Esophagus squamous epithelium (tissue), 5 donors: Measurements from ENCODE around the gene ZNF324. TPM values are rescaled to one million over a fixed set of nuclear protein-coding genes. Genes with fewer than 3 reads are reported as not detected.
"Not testable (repeated sequence)": the region's sequence is repeated elsewhere in the genome, so short reads cannot be mapped to it uniquely, and the experiment has no call there.

ENCODE experiments used
- DNase-seq: peaks from one replicate; lab custom pipeline; 2025; lab: John Stamatoyannopoulos, UW
- H3K27ac ChIP-seq, 4 donors: fragments of 200-600 bp; sonication (generic); one replicate each; pipeline ENCODE4 v1.5.1; 2016 to 2019; ENCODE audit warnings: mild to moderate bottlenecking in 1 of 4
- H3K27me3 ChIP-seq, 4 donors: fragments of 200-600 bp; sonication (generic); 1 replicate in 3 of 4; 2 replicates in 1 of 4; pipeline versions ENCODE4 v1.5.1 to v1.6.0; 2017 to 2021; ENCODE audit warnings: antibody characterized with exemption in 1 of 4
- H3K36me3 ChIP-seq, 3 donors: fragments of 200-600 bp; sonication (generic); one replicate each; pipeline ENCODE4 v1.5.1; 2016 to 2019
- H3K4me1 ChIP-seq, 3 donors: fragments of 200-600 bp; sonication (generic); one replicate each; pipeline ENCODE4 v1.5.1; 2017 to 2019
- H3K4me3 ChIP-seq, 4 donors: fragments of 200-600 bp; sonication (generic); 1 replicate in 3 of 4; 2 replicates in 1 of 4; pipeline ENCODE4 v1.5.1; 2016 to 2019; ENCODE audit warnings: mild to moderate bottlenecking in 2 of 4, moderate library complexity in 1 of 4
- H3K9me3 ChIP-seq, 3 donors: fragments of 200-600 bp; sonication (generic); one replicate each; pipeline ENCODE4 v1.5.1; 2016 to 2019
- CTCF ChIP-seq, 6 experiments: fragments of 450-650 bp in 4 of 6; fragments of 200-600 bp in 2 of 6; sonication (generic) in 2 of 6; IDR thresholded peaks; one replicate each; pipeline ENCODE4 v1.5.1; 2016 to 2019; ENCODE audit warnings: antibody characterized with exemption in 6 of 6, mild to moderate bottlenecking in 4 of 6, moderate library complexity in 4 of 6
- POLR2A ChIP-seq, 4 donors: fragments of 450-650 bp; IDR thresholded peaks; one replicate each; pipeline ENCODE4 v1.6.1; 2017; ENCODE audit warnings: antibody characterized with exemption in 4 of 4, mild to moderate bottlenecking in 4 of 4, moderate library complexity in 3 of 4
- WGBS, 2 donors: methylation state at CpG; one replicate each; pipeline ENCODE4 v1.1.5; 2018; 5-methylcytosine and 5-hydroxymethylcytosine counted together
- intact Hi-C: fragments of 100-400 bp; cut with DNase I; formaldehyde crosslinking; loops from one replicate; pipeline ENCODE4 v1.15.0; 2022
- total RNA-seq, 4 donors: library from RNA; depleted of rRNA; stranded (reverse); fragments of >200 nt; gene quantifications; one replicate each; pipeline ENCODE4 v1.1.0, GENCODE V29; 2016
- donor health status: DM: yes; HTN: yes; CAD: no.

Gene ZNF324
- total RNA-seq, 4 donors from 2014 or later, result 13.5 to 25.4 (median 20.2) TPM

- Histone ChIP-seq H3K36me3 (peaks cover 8 to 36% (median 26%) of the 10 kb centered on the region in 3 donors), H3K27me3 (no peaks in the 10 kb centered on the region), H3K4me1 (peaks cover 6 to 21% (median 13%) of the 10 kb centered on the region in 3 donors), H3K9me3 (peaks cover 5 to 50% (median 41%) of the 10 kb centered on the region in 3 donors), H3K4me3 (peak within 1 kb of the TSS; percentile 50 to 86 (median 66)), H3K27ac (peak within 1 kb of the TSS; percentile 70 to 89 (median 79))
- no peak for TF ChIP-seq CTCF (IDR thresholded peaks at IDR 0.05)
- no peak for TF ChIP-seq POLR2A (IDR thresholded peaks at IDR 0.05)
- intact Hi-C loops, result no loop called here
- WGBS, 2 donors, result 0 to 21% methylated on average over 23 to 28 of the region's 59 CpGs
- DNase-seq, result peak; percentile 92
Observed at GRCh38 chr19:58439576-58440554, 27.0 kb upstream of the ZNF324 start, which contains the start of gene ZNF132. Gene ZNF132, minus strand, starts transcription at chr19:58440153. Its CDS starts 332 bp downstream, at chr19:58439821.

- H3K4me3 ChIP-seq, result peak overlapping the region; percentile 50 to 86 (median 66)
- TF ChIP-seq POLR2A (IDR thresholded peaks at IDR 0.05) (no peak), CTCF (IDR thresholded peaks at IDR 0.05) (no peak)
- H3K4me1 ChIP-seq, result peaks cover 6 to 21% (median 13%) of the 10 kb centered on the region in 3 donors
- peaks cover 0 to 43% (median 34%) of the 10 kb centered on the region in 3 donors for H3K9me3 ChIP-seq
- intact Hi-C loops, result no loop called here
- peak overlapping the region; percentile 70 to 89 (median 79) for H3K27ac ChIP-seq
- H3K27me3 ChIP-seq, result no peaks in the 10 kb centered on the region
- DNase-seq, result no peak
- 76% methylated on average over 3 of the region's 31 CpGs; no CpG with 5 or more reads in 1 of the 2 donors for WGBS, 2 donors
- peaks cover under 1 to 29% (median 19%) of the 10 kb centered on the region in 3 donors for H3K36me3 ChIP-seq
Observed at GRCh38 chr19:58440556-58440955, 26.3 kb upstream of the ZNF324 start.

- peaks cover 6 to 21% (median 13%) of the 10 kb centered on the region in 3 donors for H3K4me1 ChIP-seq
- H3K27ac ChIP-seq, intact Hi-C loops, H3K4me3 ChIP-seq, DNase-seq, H3K36me3 ChIP-seq: not testable (repeated sequence)
- WGBS, 2 donors, result 85 to 88% methylated on average over 5 to 7 of the region's 7 CpGs
- H3K27me3 ChIP-seq, result peaks cover 0 to 23% (median 0%) of the 10 kb centered on the region in 4 donors
- H3K9me3 ChIP-seq, result peaks cover 0 to 19% (median 12%) of the 10 kb centered on the region in 3 donors
Observed at GRCh38 chr19:58442986-58443385, 23.9 kb upstream of the ZNF324 start.

GRCh38 chr19:58448860-58449259 is 18.0 kb upstream of the ZNF324 start:
- DNase-seq, H3K4me3 ChIP-seq, intact Hi-C loops, H3K36me3 ChIP-seq, H3K27ac ChIP-seq: not testable (repeated sequence)
- Histone ChIP-seq H3K9me3 (peaks cover 0 to 10% (median 7%) of the 10 kb centered on the region in 3 donors), H3K27me3 (peaks cover 0 to 44% (median 0%) of the 10 kb centered on the region in 4 donors), H3K4me1 (peaks cover 0 to 24% (median 6%) of the 10 kb centered on the region in 3 donors)
- WGBS, 2 donors, result 69 to 77% methylated on average over 3 of the region's 3 CpGs

GRCh38 chr19:58449980-58450379 is 16.9 kb upstream of the ZNF324 start:
- H3K27ac ChIP-seq, DNase-seq, H3K4me3 ChIP-seq, intact Hi-C loops: not testable (repeated sequence)
- 61 to 62% methylated on average over 5 of the region's 5 CpGs for WGBS, 2 donors
- H3K4me1 ChIP-seq, result peaks cover 0 to 24% (median 6%) of the 10 kb centered on the region in 3 donors
- peaks cover 0 to 44% (median 0%) of the 10 kb centered on the region in 4 donors for H3K27me3 ChIP-seq
- peaks cover 0 to 10% (median 7%) of the 10 kb centered on the region in 3 donors for H3K9me3 ChIP-seq
- peaks cover 0 to 18% (median 0%) of the 10 kb centered on the region in 3 donors for H3K36me3 ChIP-seq

GRCh38 chr19:58450856-58451357 is 16.0 kb upstream of the ZNF324 start:
- DNase-seq, result no peak
- TF ChIP-seq POLR2A (IDR thresholded peaks at IDR 0.05), result no peak
- no peak for TF ChIP-seq CTCF (IDR thresholded peaks at IDR 0.05)
- Histone ChIP-seq H3K27ac (peak overlapping the region in 2 of 4 donors; percentile 77 to 78), H3K27me3 (peaks cover 0 to 42% (median 0%) of the 10 kb centered on the region in 4 donors), H3K4me3 (peak overlapping the region; percentile 72 to 99 (median 78)), H3K4me1 (peaks cover 0 to 24% (median 6%) of the 10 kb centered on the region in 3 donors), H3K36me3 (peaks cover 0 to 24% (median 0%) of the 10 kb centered on the region in 3 donors), H3K9me3 (peaks cover 0 to 10% (median 7%) of the 10 kb centered on the region in 3 donors)
- 2 to 4% methylated on average over 10 to 11 of the region's 11 CpGs for WGBS, 2 donors
- intact Hi-C loops, result no loop called here
